Activated CD4-positive, alpha-beta T cell treated with anti-CD3 and anti-CD28 coated beads, Interleukin-2, amount 50 U/mL, for 1 hour (primary cell): Measurements from ENCODE around the gene ATG5.
"Not testable (repeated sequence)": the region's sequence is repeated elsewhere in the genome, so short reads cannot be mapped to it uniquely, and the experiment has no call there.

Experiments
- DNase-seq: peaks from one replicate; pipeline ENCODE4 v3.0.0-alpha.2; 2020

The ATG5 gene

GRCh38 chr6:106152476-106152875, 173.1 kb downstream of the ATG5 start:
- DNase-seq: not testable (repeated sequence)

DNA sequence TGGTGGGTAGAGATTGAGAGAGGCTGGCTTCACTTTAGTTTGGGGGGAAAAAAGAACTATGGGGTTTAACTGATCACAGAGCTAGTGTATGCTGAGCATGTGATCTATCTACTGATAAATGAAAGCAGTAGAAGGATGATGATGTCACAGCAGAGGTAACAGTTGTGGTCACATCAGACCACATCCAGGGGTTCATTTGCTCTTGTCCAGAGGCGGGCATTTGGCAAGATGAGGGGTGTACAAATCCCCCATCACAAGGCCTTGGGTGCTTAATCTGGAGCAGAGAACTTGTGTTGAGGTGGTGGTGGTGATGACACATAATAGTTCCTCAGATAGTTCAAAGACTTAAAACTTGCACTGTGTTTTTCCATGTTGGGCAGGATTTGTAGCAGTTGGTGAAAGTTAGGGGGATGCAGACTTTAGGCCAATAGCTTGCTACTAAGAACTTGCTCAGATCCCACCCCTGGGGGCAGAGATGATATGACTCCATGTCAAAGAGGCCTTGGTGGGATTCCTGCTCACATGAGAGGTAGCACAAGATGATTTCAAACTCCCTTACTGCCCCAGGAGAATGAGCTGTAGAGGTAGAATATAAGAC, 176.0 kb downstream of the ATG5 start:
- no peak for DNase-seq

GRCh38 chr6:106147476-106147875, 178.1 kb downstream of the ATG5 start:
- DNase-seq: no peak

- DNase-seq: no peak
These were observed 178.7 kb downstream of the ATG5 start for GRCh38 chr6:106146852-106147351.

- DNase-seq: no peak
These were observed 179.8 kb downstream of the ATG5 start for GRCh38 chr6:106145741-106146227.

DNA sequence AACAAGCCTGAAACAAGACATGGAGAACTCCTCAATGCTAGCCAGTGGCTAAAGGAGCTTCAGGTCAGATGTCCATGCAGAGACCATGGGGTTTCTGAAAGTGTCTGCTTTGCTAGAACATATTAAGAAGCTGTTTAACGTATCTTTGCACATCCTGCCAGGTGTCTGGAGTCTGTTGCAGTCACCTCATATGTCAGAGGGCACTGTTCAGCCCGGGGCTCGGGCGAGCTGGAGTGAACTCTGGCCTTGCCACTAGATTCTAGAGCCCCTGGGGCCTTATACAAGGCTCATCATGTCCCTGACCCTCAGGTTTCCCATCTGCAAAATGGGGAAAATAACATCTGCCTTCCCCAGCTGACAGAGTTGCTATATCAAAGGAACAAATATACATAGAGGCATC, 180.4 kb downstream of the ATG5 start:
- no peak for DNase-seq

DNA sequence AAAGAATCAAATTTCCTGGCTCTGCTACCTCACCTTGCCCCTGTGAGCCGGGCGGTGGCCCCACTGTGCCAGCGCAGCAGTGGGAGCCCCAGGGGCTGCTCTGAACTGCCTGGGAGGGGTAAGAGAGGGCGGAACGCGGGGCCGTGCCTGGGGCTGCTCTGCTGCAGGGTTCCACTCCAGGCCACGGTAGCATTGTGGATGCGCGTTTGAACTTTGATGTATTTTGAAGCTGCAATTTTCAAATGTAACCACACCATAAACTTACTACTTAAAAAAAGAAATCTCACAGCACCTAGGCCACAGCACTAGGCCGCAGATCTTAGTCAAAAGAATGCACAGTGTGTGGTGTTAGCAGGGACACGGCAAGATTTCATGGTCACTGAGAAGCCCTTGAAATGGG, 181.9 kb downstream of the ATG5 start:
- DNase-seq: no peak

GRCh38 chr6:106142876-106143431, 182.6 kb downstream of the ATG5 start:
- DNase-seq: no peak

DNA sequence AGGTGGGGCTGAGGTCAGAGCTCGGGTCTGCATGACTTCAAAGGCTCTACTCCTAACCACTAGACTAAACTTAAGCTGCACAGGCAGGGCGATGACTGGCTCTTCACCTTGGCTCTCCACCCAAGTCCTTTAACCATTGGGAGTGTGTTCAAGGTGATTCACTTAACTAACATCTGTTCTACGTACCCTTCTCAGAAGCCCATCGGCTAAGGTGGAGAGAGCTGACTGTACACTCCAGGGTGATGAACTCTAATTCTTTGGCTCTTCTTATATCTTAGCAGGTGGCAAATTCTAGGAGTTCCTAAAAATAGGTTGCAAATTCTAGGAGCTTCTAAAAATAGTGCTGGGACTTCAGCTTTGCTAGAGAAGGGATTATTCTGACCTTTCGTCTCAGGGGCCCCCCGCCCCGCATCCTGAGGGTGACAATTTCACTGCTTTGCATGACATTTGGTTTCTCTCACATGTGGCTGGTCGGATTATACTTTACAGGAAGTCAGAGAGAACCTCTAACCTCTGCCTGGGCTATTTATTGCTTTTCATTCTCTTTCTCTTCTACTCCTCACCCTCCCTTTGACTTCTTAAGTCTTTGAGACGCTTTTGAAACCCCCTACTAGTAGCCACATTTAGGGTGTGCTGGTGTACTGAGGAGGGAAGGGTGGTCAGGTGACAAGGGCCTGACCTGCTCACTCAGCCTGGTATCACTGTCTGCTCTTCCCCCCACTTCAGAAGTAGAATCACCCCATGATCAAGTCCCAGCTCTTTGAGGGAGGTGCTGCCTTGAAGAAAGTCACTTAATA, 183.9 kb downstream of the ATG5 start:
- no peak for DNase-seq

GRCh38 chr6:106138151-106138550, 187.4 kb downstream of the ATG5 start:
- no peak for DNase-seq

DNA sequence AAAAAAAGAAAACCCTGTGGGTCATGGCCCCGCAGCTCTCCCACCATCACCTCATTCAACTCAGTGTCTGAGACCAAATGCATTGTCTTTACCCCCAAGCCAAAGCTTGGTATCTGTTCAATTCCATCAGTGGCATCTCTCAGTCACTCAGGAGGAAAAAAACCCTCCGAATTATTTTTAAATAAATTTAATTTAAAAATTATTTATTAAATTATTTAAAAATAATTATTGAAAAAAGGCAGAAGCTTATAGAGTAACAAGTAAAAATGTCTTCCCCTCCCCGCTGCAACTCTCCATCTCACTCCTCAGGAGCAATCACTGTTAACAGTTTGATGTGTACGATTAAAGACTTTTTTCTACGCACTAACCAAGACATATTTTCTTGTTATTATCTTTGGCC, 188.7 kb downstream of the ATG5 start:
- no peak for DNase-seq

DNA sequence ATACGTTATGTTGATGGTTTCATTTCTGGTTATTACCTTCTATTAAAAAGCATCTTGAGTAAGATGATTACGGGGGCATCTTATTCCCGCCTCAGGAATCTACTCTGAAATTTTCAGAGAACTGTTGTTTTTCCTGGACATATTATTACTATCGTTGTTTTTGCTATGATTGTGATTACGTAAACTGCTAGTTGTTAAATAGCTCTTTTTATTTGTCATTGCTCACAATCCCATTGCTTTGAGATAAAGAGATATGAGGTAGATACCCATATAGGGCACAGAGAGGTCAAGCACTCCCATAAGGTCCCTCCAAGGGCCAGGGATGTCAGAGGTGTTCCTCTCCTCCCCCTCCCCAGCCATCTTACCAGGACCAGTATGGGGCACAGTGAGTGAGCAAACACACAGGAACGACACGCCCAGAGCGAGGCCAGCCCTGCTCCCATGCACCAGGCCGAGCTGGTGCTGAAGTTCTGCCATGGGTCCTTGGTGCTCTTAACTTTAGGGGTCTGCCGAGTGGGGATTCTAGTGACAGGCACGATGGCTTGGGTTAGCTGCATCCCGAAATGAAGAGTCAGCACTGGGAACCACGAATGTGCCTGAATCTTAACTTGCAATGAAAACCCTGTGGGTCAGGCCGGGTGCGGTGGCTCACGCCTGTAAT, 189.5 kb downstream of the ATG5 start:
- DNase-seq: no peak

GRCh38 chr6:106134906-106135634, 190.5 kb downstream of the ATG5 start:
- no peak for DNase-seq
